Nephron progenitor cell (in vitro differentiated cells): ENCODE data around the gene PICK1.
A peak's percentile ranks its signal among the peaks of the same experiment; 100 is the strongest.

Experiments
- DNase-seq: peaks from one replicate; pipeline ENCODE4 v3.0.0; 2021
- H3K27ac Mint-ChIP-seq: 2 replicates; pipeline ENCODE4 v1.8.0; 2021; ENCODE audit warnings: mild to moderate bottlenecking, moderate library complexity, mixed read lengths
- H3K27me3 Mint-ChIP-seq: 2 replicates; pipeline ENCODE4 v1.8.0; 2021; ENCODE audit warnings: mild to moderate bottlenecking, low read depth, mixed read lengths; ENCODE audit not compliant: poor library complexity
- H3K36me3 Mint-ChIP-seq: 2 replicates; pipeline ENCODE4 v1.8.0; 2021; ENCODE audit warnings: low read depth, mixed read lengths
- H3K4me1 Mint-ChIP-seq: 2 replicates; pipeline ENCODE4 v1.8.0; 2021; ENCODE audit warnings: mixed read lengths
- H3K4me3 Mint-ChIP-seq: 2 replicates; pipeline ENCODE4 v1.8.0; 2021; ENCODE audit warnings: mild to moderate bottlenecking, moderate library complexity, mixed read lengths
- H3K9me3 Mint-ChIP-seq: 2 replicates; pipeline ENCODE4 v1.8.0; 2021; ENCODE audit warnings: mild to moderate bottlenecking, moderate library complexity, mixed read lengths
- CTCF ChIP-seq: fragments of 200-600 bp; sonication (generic); IDR thresholded peaks from 2 replicates; pipeline ENCODE4 v1.5.0; 2021; ENCODE audit warnings: antibody characterized with exemption

Gene PICK1

GRCh38 chr22:38103641-38104040, 46.4 kb downstream of the PICK1 start:
- Mint-ChIP-seq H3K27ac (no peak overlapping the region), H3K4me1 (peaks cover 4% of the 10 kb centered on the region), H3K9me3 (no peaks in the 10 kb centered on the region), H3K4me3 (no peak overlapping the region), H3K36me3 (no peaks in the 10 kb centered on the region), H3K27me3 (peaks cover 8% of the 10 kb centered on the region)
- no peak for DNase-seq
- no peak for TF ChIP-seq CTCF

- no peaks in the 10 kb centered on the region for H3K9me3 Mint-ChIP-seq
- no peak for DNase-seq
- no peaks in the 10 kb centered on the region for H3K36me3 Mint-ChIP-seq
- H3K4me1 Mint-ChIP-seq, result peaks cover 4% of the 10 kb centered on the region
- TF ChIP-seq CTCF, result no peak
- no peak overlapping the region for H3K4me3 Mint-ChIP-seq
- H3K27ac Mint-ChIP-seq, result peak overlapping the region; percentile 90
- H3K27me3 Mint-ChIP-seq, result peaks cover 8% of the 10 kb centered on the region
These were observed 46.9 kb downstream of the PICK1 start for GRCh38 chr22:38104084-38104483.

- TF ChIP-seq CTCF, result no peak
- Mint-ChIP-seq H3K36me3 (no peaks in the 10 kb centered on the region), H3K27me3 (peaks cover 14% of the 10 kb centered on the region), H3K27ac (no peak overlapping the region), H3K4me3 (no peak overlapping the region), H3K9me3 (no peaks in the 10 kb centered on the region), H3K4me1 (peaks cover 17% of the 10 kb centered on the region)
- no peak for DNase-seq
These were observed 49.8 kb downstream of the PICK1 start for GRCh38 chr22:38106814-38107578.

DNA sequence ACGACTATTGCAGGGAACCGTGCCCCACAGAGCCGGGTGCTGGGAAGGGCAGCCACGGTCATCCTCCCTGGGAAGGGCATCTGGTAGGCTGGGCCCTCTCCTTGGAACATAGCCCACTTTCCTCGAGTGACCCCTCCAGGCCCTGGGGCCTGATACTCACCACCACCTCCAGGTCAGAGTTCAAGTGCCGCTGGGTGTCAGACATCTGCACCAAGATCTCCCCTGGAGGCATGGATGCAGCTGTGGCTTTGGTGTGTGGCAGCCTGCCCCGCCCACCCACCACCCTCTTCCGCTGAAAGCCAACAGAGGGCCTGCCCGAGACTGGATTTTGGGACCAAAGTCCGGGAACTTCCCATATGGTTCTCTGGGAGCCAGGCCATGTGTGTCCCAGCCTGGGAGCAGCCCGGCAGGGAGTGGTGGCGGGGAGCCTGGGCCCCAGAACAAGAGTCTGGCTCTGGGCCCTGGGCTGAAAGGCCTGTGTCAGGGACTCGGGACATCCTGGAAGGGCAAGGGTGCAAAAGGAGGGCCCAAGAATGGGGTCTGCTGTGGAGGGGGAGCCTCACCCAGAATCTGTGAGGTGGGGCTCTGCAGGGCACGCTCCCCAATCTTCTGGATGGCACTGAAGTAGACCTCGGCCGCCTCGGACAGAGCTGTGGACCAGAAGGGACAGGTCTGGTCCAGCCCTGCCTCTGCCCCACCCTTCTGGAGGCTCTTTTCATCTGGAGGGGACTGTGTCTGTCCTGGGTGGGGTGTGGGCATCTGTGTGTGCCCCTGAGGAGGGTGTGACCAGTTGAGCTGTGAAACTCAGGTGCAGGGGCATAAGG, 50.7 kb downstream of the PICK1 start:
- H3K36me3 Mint-ChIP-seq, result no peaks in the 10 kb centered on the region
- TF ChIP-seq CTCF, result no peak
- peaks cover 14% of the 10 kb centered on the region for H3K27me3 Mint-ChIP-seq
- peak overlapping the region; percentile 87 for H3K27ac Mint-ChIP-seq
- DNase-seq, result no peak
- no peak overlapping the region for H3K4me3 Mint-ChIP-seq
- H3K9me3 Mint-ChIP-seq, result no peaks in the 10 kb centered on the region
- peaks cover 20% of the 10 kb centered on the region for H3K4me1 Mint-ChIP-seq

GRCh38 chr22:38108561-38109319, 51.5 kb downstream of the PICK1 start:
- DNase-seq, result no peak
- Mint-ChIP-seq H3K4me3 (no peak overlapping the region), H3K4me1 (peaks cover 21% of the 10 kb centered on the region), H3K9me3 (no peaks in the 10 kb centered on the region), H3K27me3 (peaks cover 14% of the 10 kb centered on the region), H3K36me3 (no peaks in the 10 kb centered on the region), H3K27ac (peak overlapping the region; percentile 87)
- no peak for TF ChIP-seq CTCF
